ENCODE measurements around the gene PTPRG.

DNA sequence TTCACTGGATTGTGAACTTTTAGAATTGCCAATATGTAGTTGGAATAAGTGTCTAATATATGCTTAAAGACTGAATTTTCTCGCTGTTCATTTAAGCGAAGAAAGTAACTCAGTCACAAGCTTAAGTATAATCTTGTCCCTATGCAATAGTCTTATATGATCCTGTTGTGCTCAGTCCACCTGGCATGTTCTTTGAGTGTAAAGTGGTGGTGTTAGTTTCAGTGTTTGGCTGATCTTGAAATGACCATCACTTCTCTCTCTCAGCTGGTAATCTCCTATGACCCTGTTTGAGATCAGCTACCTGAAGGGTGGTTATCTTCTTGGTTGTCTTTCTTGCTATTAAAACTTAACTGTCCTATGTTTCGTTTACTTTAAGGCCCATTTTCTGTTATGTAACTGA lies 197.5 kb downstream of the PTPRG start:
- TF ChIP-seq ASH2L (IDR thresholded peaks at IDR 0.05; ENCODE audit: borderline replicate concordance, low read depth) (no peak), RFX5 (IDR thresholded peaks at IDR 0.05; ENCODE audit: low read depth, low read length) (no peak), POLR2A (IDR thresholded peaks at IDR 0.05; ENCODE audit: low read depth, low read length) (no peak), CTCF (IDR thresholded peaks at IDR 0.05 in 2 of 3, conservative IDR thresholded peaks at IDR 0.05 in 1 of 3; ENCODE audit: control insufficient read depth in 2 of 3, extremely low read depth in 1 of 3, insufficient read depth in 1 of 3, low read depth in 3 of 3, low read length in 3 of 3) (no peak), ZZZ3 (IDR thresholded peaks at IDR 0.05; ENCODE audit: control insufficient read depth, insufficient read length, low read depth) (no peak), CREB1 (IDR thresholded peaks at IDR 0.05; ENCODE audit: low read depth) (no peak), SIX5 (IDR thresholded peaks at IDR 0.05; ENCODE audit: low read depth, low read length, severe bottlenecking) (no peak), EP300 (IDR thresholded peaks at IDR 0.05; ENCODE audit: borderline replicate concordance in 1 of 2, control insufficient read depth in 1 of 2, low read depth in 2 of 2, low read length in 2 of 2) (no peak), PAX8 (IDR thresholded peaks at IDR 0.05) (no peak), SPI1 (IDR thresholded peaks at IDR 0.05; ENCODE audit: borderline replicate concordance, insufficient read depth, low read depth, low read length) (no peak), NFYA (IDR thresholded peaks at IDR 0.05; ENCODE audit: borderline replicate concordance, low read depth, low read length) (no peak), NBN (IDR thresholded peaks at IDR 0.05) (no peak), KAT2A (conservative IDR thresholded peaks at IDR 0.05; ENCODE audit: control insufficient read depth, low read depth, low read length) (no peak)
- TF ChIP-seq, protein P1, sequence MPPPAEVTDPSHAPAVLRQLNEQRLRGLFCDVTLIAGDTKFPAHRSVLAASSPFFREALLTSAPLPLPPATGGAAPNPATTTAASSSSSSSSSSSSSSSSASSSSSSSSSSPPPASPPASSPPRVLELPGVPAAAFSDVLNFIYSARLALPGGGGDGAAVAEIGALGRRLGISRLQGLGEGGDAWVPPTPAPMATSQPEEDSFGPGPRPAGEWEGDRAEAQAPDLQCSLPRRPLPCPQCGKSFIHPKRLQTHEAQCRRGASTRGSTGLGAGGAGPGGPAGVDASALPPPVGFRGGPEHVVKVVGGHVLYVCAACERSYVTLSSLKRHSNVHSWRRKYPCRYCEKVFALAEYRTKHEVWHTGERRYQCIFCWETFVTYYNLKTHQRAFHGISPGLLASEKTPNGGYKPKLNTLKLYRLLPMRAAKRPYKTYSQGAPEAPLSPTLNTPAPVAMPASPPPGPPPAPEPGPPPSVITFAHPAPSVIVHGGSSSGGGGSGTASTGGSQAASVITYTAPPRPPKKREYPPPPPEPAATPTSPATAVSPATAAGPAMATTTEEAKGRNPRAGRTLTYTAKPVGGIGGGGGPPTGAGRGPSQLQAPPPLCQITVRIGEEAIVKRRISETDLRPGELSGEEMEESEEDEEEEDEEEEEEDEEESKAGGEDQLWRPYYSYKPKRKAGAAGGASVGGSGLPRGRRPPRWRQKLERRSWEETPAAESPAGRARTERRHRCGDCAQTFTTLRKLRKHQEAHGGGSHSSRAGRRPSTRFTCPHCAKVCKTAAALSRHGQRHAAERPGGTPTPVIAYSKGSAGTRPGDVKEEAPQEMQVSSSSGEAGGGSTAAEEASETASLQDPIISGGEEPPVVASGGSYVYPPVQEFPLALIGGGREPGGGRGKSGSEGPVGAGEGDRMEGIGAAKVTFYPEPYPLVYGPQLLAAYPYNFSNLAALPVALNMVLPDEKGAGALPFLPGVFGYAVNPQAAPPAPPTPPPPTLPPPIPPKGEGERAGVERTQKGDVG (CRISPR knock-in tag; IDR thresholded peaks at IDR 0.05): no peak
